GM12874 (cell line): ENCODE data around the gene PRSS33.

Experiments used
- TF ChIP-seq, protein P1 (sequence below): IDR thresholded peaks from 2 replicates; pipeline ENCODE4 v1.5.1; 2011; ENCODE audit warnings: low read depth, mild to moderate bottlenecking, control low read depth, low read length, moderate library complexity; ENCODE audit not compliant: insufficient read depth

Gene PRSS33, protein sequence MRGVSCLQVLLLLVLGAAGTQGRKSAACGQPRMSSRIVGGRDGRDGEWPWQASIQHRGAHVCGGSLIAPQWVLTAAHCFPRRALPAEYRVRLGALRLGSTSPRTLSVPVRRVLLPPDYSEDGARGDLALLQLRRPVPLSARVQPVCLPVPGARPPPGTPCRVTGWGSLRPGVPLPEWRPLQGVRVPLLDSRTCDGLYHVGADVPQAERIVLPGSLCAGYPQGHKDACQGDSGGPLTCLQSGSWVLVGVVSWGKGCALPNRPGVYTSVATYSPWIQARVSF

DNA sequence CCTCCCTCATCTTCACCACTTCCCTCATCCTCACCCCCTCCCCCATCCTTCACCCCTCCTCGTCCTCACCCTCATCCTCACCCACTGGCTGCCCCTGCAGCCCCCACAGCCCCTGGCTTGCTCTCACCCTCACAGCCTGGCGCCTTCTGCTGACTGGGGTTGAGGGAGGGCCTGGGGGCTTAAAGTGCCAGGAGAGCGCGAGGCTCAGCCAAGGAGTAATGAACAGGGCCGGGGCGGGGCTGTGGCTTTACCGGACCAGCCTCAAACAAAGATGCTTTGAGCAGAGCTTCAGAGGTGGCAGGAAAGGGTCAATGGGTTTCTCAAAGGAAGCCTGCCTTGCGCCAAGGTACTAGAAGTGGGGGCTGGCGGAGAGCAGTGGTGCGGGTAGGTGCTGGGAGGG is at the start of gene PRSS33:
PRSS33 (minus strand) TSS at position 155 of the 400 bp plus-strand sequence. CDS start 1,013 bp downstream, outside the sequence.
- TF ChIP-seq, protein P1, sequence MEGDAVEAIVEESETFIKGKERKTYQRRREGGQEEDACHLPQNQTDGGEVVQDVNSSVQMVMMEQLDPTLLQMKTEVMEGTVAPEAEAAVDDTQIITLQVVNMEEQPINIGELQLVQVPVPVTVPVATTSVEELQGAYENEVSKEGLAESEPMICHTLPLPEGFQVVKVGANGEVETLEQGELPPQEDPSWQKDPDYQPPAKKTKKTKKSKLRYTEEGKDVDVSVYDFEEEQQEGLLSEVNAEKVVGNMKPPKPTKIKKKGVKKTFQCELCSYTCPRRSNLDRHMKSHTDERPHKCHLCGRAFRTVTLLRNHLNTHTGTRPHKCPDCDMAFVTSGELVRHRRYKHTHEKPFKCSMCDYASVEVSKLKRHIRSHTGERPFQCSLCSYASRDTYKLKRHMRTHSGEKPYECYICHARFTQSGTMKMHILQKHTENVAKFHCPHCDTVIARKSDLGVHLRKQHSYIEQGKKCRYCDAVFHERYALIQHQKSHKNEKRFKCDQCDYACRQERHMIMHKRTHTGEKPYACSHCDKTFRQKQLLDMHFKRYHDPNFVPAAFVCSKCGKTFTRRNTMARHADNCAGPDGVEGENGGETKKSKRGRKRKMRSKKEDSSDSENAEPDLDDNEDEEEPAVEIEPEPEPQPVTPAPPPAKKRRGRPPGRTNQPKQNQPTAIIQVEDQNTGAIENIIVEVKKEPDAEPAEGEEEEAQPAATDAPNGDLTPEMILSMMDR: no peak

DNA sequence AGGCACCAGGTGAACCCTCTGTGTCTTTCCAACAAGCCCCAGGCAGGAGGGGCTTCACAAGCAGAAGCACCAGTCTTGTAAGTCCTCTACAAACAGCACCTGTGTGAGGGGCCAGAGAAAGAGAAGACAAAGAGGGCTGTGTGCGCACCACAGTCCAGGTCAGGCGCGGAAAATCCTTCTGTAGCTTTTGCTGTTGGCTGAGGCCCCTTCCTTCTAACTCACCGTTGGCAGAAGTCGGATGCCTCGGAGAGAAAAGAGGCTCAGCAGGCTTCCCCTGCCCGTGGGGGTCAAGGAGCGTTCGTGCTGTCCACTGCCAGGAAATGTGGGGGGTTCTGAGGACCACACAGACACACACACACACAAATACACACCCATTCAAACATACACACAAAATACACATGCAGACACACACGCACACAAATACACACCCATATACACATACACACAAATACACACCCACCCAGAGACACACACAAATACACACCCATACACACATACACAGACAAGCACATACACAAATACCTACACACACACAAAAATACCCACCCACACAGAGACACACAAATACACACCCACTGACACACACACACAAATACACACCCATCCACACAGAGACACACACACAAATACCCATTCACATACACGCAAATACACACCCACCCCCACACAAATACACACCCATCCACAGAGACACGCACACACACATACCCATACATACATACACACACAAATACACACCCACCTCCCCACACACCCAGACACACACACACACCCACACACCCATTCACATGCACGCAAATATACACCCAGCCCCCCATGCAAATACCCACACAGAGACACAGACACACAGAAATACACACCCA is 49.5 kb upstream of the PRSS33 start:
- TF ChIP-seq, protein P1: no peak

DNA sequence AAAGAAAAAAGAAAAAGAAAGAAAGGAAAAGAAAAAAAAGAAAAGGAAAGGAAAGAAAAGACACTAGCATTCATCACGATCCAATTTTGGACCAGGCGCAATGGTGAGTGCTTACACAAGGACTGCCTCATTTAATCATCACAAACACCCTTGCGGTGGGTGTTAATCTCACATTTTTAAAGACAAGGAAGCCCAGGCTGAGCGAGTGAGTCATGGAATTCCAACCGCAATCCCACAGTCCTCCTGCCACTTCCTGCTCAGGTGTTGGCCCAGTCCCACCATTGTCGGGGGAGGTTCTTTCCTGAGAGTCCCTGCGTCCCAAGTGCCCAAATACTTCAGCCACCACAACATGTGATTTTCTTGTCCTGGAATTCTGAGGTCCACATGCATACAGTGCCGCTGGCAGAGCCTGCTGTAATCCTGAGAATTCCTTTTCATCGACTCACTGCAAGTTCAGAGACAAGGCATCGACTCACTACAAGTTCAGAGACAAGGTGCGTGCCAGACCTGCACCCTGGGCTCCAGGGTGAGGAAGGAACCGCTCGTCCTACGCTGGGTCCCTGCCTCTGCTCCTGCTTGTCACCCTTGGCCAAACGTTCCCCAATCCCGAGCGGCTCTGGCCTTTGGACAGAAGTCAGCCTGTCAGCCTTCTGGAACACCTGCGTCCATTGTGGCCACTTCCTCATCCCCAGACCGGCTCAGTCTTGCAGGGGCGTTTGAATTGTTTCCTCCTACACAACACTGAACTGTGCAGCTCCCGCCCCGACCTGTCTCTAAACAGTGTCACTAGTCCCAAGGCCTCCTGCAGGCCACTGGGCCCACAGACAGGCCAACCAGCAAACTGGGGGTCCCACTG is 48.5 kb upstream of the PRSS33 start:
- TF ChIP-seq, protein P1: no peak

DNA sequence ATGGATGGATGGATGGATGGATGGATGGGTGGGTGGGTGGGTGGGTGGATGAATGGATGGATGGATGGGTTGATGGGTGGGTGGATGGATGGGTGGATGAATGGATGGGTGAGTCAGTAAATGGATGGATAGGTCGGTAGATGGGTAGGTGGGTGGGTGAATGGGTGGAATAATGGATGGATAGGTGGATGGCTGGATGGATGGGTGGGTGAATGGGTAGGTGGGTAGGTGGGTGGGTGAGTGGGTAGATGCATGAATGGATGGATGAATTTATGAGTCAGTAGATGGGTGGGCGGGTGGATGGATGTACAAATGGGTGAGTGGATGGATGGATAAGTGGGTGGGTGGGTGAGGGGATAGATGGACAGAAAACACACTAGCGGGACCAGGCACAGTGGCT is 47.6 kb upstream of the PRSS33 start:
- TF ChIP-seq, protein P1: no peak

DNA sequence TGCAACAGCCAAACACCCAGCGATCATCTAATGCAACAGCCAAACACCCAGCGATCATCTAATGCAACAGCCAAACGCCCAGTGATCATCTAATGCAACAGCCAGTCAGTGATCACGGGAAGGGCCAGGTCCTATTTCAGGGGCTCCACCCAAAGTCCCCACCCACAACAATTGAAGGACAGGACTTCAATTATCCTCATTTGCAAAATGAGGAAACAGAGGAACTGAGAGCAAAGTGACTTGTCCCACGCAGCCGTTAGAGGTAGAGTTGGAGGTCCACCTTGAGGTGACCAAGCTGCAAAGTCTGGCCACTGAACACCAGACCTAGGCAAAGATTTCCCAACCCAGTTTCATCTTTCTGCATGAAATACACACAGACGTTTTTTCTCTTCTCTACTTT is 46.4 kb upstream of the PRSS33 start:
- TF ChIP-seq, protein P1: no peak

DNA sequence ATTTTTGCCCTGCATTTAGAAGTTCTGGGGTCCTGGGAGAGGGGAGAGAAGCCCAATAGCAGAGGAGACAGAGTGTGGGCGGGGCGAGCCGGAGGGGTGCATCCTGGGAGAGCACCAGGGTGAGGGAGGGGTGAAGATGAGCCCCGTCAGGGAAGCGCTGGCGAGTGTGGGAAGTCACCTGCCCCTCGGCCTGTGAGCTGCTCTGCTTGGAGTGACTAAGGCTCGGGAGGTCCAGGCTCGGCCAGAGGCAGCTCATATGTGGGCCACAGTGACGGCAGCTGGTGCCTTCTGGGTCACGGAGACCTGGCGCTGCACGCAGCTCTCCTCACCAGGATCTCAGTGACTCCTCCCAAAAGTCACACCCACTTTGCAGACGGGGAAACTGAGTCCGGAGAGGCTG is 43.8 kb upstream of the PRSS33 start:
- TF ChIP-seq, protein P1: no peak

DNA sequence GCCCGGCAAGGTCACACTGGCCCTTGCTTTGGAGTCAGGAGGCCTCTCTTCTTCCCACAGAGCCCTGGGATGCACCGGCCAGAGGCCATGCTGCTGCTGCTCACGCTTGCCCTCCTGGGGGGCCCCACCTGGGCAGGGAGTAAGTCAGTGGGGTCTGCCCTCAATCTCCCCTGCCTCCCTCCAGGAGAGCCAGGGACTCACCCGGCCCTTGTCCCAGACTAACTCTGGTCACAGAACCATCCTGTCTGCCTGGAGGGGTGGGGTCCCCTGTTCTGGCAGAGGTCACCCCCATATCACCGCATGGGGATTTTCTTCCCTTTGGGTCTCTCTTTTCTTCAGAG is 43.0 kb upstream of the PRSS33 start:
- TF ChIP-seq, protein P1: no peak
